SK-N-MC (cell line): ENCODE data around the gene IMPA2.

Experiments used
- DNase-seq: peaks from one replicate; pipeline ENCODE4 v3.0.0-alpha.2; 2011; ENCODE audit warnings: low read depth, low spot score
- H3K27ac ChIP-seq: fragments of 200-600 bp; sonication (generic); 2 replicates; pipeline ENCODE4 v1.5.1; 2016; ENCODE audit warnings: mixed run types
- H3K36me3 ChIP-seq: fragments of 200-600 bp; sonication (generic); 2 replicates; pipeline ENCODE4 v1.6.1; 2017; ENCODE audit warnings: antibody characterized with exemption, low read length, mixed read lengths; ENCODE audit not compliant: insufficient read depth
- H3K4me3 ChIP-seq: fragments of 200-600 bp; sonication (generic); 2 replicates; pipeline ENCODE4 v1.5.1; 2016
- H3K9ac ChIP-seq: fragments of 200-600 bp; sonication (generic); 2 replicates; pipeline ENCODE4 v1.8.0; 2017; ENCODE audit warnings: mixed run types, mixed read lengths; ENCODE audit not compliant: insufficient read length
- H3K9me3 ChIP-seq: fragments of 200-600 bp; sonication (generic); 2 replicates; pipeline ENCODE4 v1.6.1; 2017; ENCODE audit warnings: low read depth, mild to moderate bottlenecking, antibody characterized with exemption, low read length, moderate library complexity, mixed read lengths
- EZH2 ChIP-seq: fragments of 200-600 bp; sonication (generic); IDR thresholded peaks from one replicate; pipeline ENCODE4 v1.6.1; 2017; ENCODE audit warnings: antibody characterized with exemption
- FOXP2 ChIP-seq: optimal IDR thresholded peaks from 2 replicates; pipeline ENCODE3; 2011; ENCODE audit warnings: mild to moderate bottlenecking, moderate library complexity; ENCODE audit not compliant: insufficient read depth; ENCODE audit errors: extremely low read length, control extremely low read depth
- POLR2AphosphoS5 ChIP-seq: IDR thresholded peaks from 2 replicates; pipeline ENCODE4 v1.6.1; 2012; ENCODE audit warnings: mild to moderate bottlenecking, low read depth, low read length, borderline replicate concordance

Gene IMPA2

GRCh38 chr18:12006488-12006840 lies 25.2 kb downstream of the IMPA2 start:
- Histone ChIP-seq H3K9me3 (no peaks in the 10 kb centered on the region), H3K4me3 (no peak overlapping the region), H3K9ac (no peak overlapping the region), H3K27ac (no peak overlapping the region), H3K36me3 (peaks cover 1% of the 10 kb centered on the region; the same call in 1 of the 2 replicates)
- no peak for DNase-seq
- TF ChIP-seq FOXP2 (no peak), EZH2 (no peak), POLR2AphosphoS5 (no peak)

- Histone ChIP-seq H3K9me3 (no peaks in the 10 kb centered on the region), H3K27ac (no peak overlapping the region), H3K9ac (no peak overlapping the region), H3K4me3 (no peak overlapping the region), H3K36me3 (no peaks in the 10 kb centered on the region; the same call in 1 of the 2 replicates)
- TF ChIP-seq EZH2 = no peak
- no peak for TF ChIP-seq POLR2AphosphoS5
- TF ChIP-seq FOXP2 = no peak
- no peak for DNase-seq
These were observed 25.8 kb downstream of the IMPA2 start for GRCh38 chr18:12007063-12007462.

- no peak overlapping the region for H3K27ac ChIP-seq
- no peak overlapping the region for H3K9ac ChIP-seq
- no peak overlapping the region for H3K4me3 ChIP-seq
- TF ChIP-seq EZH2 = no peak
- no peak for TF ChIP-seq POLR2AphosphoS5
- no peaks in the 10 kb centered on the region for H3K9me3 ChIP-seq
- no peak for DNase-seq
- no peaks in the 10 kb centered on the region; the same call in 1 of the 2 replicates for H3K36me3 ChIP-seq
These were observed 27.0 kb downstream of the IMPA2 start for GRCh38 chr18:12008181-12008767.

- no peaks in the 10 kb centered on the region; the same call in 1 of the 2 replicates for H3K36me3 ChIP-seq
- H3K27ac ChIP-seq = no peak overlapping the region
- no peaks in the 10 kb centered on the region for H3K9me3 ChIP-seq
- no peak overlapping the region for H3K4me3 ChIP-seq
- H3K9ac ChIP-seq = no peak overlapping the region
- TF ChIP-seq FOXP2 (no peak), EZH2 (no peak), POLR2AphosphoS5 (no peak)
- no peak for DNase-seq
These were observed 27.7 kb downstream of the IMPA2 start for GRCh38 chr18:12008842-12009580.

GRCh38 chr18:12009581-12010140 lies 28.4 kb downstream of the IMPA2 start:
- TF ChIP-seq EZH2 (no peak), POLR2AphosphoS5 (no peak), FOXP2 (no peak)
- H3K36me3 ChIP-seq = no peaks in the 10 kb centered on the region; the same call in 1 of the 2 replicates
- DNase-seq = no peak

GRCh38 chr18:12010187-12010802 lies 29.0 kb downstream of the IMPA2 start:
- no peak overlapping the region for H3K27ac ChIP-seq
- no peak overlapping the region for H3K9ac ChIP-seq
- TF ChIP-seq EZH2 (no peak), FOXP2 (no peak)
- H3K4me3 ChIP-seq = no peak overlapping the region
- no peak for DNase-seq
- no peaks in the 10 kb centered on the region; the same call in 1 of the 2 replicates for H3K36me3 ChIP-seq
- no peaks in the 10 kb centered on the region for H3K9me3 ChIP-seq

More at GRCh38 chr18:12009581-12010140, 28.4 kb downstream of the IMPA2 start:
- Histone ChIP-seq H3K4me3 (no peak overlapping the region), H3K9ac (no peak overlapping the region), H3K9me3 (no peaks in the 10 kb centered on the region), H3K27ac (no peak overlapping the region)

GRCh38 chr18:12011199-12011956 lies 30.1 kb downstream of the IMPA2 start:
- DNase-seq = no peak
- no peak for TF ChIP-seq FOXP2
- no peak for TF ChIP-seq EZH2
- H3K9ac ChIP-seq = no peak overlapping the region
- H3K27ac ChIP-seq = no peak overlapping the region
- H3K4me3 ChIP-seq = no peak overlapping the region
- no peaks in the 10 kb centered on the region for H3K9me3 ChIP-seq
- no peaks in the 10 kb centered on the region; the same call in 1 of the 2 replicates for H3K36me3 ChIP-seq
